ENCODE measurements around the gene SPIRE1.

The SPIRE1 gene

GRCh38 chr18:12657684-12658425, at the start of gene SPIRE1:
Gene SPIRE1, minus strand, starts transcription at chr18:12658107. Its CDS starts 241 bp downstream, at chr18:12657866.
- peak; percentile 52 for DNase-seq (ENCODE audit: low spot score)

DNA sequence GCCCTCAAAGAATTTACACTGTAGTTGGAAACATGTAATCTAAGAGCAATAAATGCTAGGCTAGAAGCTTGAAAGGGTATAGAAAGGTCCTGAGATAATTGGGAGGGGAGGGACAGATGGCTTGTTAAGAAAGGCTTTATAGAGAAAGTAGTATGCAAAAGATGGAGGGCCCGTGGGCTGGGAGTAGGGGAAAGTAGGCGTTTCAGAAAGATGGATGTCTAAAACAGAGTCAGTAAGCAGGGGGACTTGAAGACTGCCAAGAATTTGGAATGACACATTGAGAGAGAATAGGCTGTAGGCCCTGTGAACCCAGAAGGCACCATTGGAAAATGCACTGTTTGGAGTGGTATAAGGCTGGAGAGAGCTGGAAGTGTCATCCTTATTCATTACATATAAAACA, 45.8 kb upstream of the SPIRE1 start:
- no peak for DNase-seq (ENCODE audit: low spot score)

GRCh38 chr18:12703096-12703567, 45.2 kb upstream of the SPIRE1 start:
- DNase-seq (ENCODE audit: low spot score) = no peak

DNA sequence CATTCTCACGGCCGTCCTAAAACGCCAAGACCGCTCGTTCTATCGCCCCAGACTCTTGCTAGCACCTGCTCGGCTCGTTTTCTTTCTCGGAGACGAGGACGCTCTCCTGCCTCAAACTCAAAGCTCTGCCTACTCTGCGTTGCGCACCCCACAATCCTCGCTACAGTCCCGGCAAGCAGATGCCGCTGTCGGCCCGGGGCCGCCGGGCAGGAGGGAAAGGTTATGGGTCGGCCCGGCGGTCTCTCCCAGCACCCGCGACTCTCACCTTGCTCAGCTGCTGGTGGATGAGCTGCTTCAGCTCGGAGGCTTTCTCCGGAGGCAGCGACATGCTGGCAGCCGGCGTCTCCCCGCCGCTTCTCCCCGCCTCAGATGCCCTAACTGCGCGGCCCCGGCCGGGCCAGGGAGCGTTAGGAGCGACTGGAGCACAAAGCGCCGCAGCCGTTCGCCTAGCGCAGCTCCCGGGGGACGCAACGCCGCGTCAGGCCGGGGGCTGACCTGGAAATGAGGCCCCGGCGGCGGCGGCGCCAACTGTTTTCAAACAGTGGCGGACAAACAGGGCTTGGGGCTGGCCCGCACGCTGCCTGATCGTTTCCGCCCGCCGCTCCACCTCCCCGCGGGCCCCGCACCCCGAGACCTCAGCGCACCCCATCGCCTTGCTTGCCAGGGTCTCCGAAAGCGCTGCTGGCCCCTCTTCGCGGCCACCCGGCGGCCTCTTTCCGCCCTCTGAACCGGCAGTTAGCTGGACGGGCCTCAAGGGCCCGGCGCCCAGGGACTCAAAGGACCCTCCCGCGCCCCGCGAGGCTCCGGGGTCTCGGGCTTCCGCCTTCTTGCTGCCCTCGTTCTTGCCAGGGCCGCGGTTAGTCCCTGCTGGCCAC, 44.6 kb upstream of the SPIRE1 start, which contains the start of the genes CEP76 and PSMG2:
Gene CEP76, minus strand, starts transcription at position 503 of the 875 bp plus-strand sequence. Its CDS starts 175 bp downstream, at position 328.
Gene PSMG2, plus strand, starts transcription at position 822 of the 875 bp plus-strand sequence. CDS start 66 bp downstream, outside the sequence.
- DNase-seq (ENCODE audit: low spot score) = peak; percentile 79

DNA sequence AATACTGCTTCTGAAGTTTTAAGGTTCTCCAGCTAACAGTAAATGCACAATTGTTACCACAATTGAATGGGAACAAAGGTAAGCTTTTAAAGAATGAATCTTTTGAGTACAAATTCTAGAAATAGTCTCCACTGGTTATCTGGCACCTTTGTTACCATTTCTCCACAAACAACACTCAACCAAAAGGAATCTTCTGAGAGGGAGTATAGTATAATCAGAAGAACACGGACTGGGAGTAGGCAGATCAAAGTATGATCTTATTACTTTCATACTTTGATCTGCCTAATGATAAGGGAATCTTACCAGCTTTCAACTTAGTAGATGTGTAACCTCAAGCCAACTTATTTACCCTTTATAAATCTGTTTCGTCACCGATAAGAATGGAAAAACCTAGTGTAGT, 43.3 kb upstream of the SPIRE1 start:
- no peak for DNase-seq (ENCODE audit: low spot score)

DNA sequence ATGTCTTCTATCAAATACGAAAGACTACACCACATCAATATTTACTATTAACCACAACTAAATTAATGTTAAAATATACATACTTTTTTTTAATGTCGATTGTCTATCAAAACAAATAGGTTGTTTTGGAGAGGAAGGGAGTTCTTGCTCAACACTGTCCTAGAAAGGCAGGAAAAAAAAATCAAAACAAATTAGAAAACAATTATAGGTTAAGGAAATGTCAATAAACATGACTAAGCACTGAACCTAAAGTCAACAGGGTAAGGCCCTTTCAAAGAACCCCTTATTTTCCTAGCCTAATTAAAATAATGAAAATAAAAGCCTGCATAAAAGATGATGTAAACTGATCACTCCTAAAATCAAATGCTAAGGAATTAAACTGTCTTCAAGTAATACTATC, 41.8 kb upstream of the SPIRE1 start:
- DNase-seq (ENCODE audit: low spot score) = no peak

DNA sequence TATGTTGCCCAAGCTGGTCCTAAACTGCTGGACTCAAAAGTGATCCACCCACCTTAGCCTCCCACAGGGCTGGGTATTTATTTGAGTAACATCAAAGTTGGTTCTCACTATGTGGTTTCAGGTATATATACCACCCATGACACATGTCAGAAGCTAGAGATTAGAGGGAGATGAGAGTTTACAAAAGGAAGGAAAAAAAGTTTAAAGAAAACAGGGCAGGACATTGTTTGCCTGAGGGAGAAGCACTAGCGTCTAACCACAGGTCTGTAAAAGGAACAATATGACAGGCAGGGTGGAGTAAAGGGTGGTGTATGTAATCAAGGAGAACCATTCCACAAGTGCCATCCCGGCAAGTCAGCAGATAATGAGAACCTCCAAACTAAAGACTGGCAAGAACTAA, 36.1 kb upstream of the SPIRE1 start:
- DNase-seq (ENCODE audit: low spot score) = no peak

- DNase-seq (ENCODE audit: low spot score) = no peak
These were observed 34.3 kb upstream of the SPIRE1 start for GRCh38 chr18:12692206-12692605.

DNA sequence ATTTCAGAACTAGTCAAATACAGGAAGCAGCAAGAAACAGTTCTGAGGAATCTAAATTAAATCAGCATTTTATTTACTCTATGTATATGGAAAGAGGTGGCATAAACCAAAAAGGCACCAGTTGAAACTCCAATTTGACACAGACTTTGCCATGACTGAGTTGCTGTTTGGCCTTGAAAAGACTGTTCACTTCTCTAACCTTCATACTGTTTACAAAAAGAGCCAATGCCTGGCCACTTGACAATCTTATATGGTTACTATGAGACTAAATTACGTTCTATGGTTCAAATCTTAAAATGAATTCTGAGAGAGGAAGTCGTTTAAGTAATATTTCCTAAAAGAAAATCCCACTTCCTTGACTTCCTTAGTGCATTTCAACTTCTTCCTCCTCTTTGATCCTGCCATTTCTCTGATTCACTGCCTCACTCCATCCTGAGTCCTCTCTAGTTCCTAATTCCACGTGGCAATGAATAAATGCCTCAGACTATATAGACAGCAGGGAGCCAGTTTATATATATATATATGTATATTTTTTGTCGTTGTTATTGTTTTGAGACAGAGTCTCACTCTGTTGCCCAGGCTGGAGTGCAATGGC, 31.4 kb upstream of the SPIRE1 start:
- no peak for DNase-seq (ENCODE audit: low spot score)

DNA sequence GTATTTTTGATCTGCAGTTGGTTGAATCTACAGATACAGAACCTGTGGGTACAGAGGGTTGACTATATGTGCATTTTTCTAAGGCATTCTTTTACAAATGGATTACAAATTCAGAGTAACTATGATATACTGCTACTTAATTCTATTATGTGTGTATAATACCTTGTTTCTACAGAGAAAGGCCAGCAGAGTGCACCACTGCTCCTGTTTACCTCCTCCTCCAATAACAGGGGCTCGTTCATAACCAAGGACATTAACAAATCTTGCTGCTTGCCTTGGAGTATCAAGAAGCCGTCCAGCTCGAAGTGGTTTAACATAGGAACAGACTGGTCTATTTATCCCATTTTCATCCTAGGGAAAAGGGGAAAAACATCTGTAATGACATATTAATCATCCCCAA, 28.2 kb upstream of the SPIRE1 start:
- no peak for DNase-seq (ENCODE audit: low spot score)

- DNase-seq (ENCODE audit: low spot score) = peak; percentile 46
These were observed 21.4 kb upstream of the SPIRE1 start for GRCh38 chr18:12679183-12679786.

DNA sequence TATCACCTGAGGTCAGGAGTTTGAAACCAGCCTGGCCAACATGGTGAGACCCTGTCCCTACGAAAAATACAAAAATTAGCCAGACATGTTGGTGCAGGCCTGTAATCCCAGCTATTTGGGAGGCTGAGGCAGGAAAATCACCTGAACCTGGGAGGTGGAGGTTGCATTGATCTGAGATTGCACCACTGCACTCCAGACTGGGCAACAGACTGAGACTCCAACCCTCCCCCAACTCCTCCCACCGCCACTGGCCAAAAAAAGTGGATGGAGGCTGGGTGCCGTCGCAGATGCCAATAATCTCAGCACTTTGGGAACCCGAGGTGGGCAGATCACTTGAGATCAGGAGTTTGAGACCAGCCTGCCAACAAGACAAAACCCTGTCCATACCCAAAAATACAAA, 10.1 kb upstream of the SPIRE1 start:
- no peak for DNase-seq (ENCODE audit: low spot score)

GRCh38 chr18:12659904-12660605, 2.1 kb upstream of the SPIRE1 start:
- DNase-seq (ENCODE audit: low spot score) = peak; percentile 81

GRCh38 chr18:12658426-12659138, 675 bp upstream of the SPIRE1 start:
- DNase-seq (ENCODE audit: low spot score) = peak; percentile 42

DNA sequence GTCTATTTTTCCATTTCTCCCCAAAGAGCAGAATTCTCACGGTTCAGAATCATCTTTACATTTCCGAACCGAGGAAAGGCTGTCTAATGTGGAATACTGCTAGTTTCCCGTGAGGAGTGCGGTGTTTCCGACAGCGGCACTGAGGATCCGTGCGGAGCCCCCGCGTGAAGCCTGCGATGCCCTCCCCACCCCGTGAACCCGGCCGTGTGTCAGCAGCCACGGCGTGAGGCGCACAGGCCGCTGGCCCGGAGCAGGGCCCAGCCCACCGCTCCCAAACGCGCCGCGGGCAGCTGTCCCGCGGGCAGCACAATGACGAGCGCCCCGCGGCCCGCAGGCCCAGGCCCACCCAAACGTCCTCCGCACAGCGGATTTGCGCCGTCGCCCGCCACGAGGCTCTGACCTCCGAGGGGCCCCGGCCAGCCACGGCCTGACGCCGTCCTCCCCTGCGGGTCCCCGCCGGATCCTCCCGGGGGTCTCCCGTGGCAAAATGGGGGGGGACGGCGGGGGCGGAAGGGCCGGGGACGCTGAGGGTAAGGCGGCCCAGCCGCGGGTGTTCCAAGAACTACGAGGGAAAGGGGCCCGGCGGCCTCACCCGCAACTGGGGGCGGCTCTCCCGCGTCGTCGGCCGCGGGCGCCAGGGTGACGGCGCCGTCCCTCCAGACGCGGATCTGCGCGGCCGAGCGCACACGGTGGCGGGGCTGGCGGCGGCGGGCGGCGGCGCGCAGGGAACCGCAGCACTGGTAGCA, 796 bp downstream of the SPIRE1 start:
- DNase-seq (ENCODE audit: low spot score) = peak; percentile 20

DNA sequence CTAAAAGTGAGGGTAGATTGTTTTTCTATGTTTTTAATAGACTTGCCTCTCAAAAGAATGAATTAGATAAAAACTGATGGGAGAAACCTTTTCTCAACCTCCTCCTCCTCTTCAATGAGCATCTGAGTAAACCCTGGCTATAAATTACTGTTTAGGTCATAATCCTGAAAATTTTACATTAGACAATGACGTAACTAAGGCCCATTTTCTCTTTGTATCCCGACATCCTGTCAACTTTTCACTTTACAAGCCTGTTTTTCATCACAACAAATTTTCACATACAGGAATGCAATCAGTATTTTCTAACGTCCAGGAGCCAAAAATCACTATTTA, 1.3 kb downstream of the SPIRE1 start:
- peak; percentile 33 for DNase-seq (ENCODE audit: low spot score)

DNA sequence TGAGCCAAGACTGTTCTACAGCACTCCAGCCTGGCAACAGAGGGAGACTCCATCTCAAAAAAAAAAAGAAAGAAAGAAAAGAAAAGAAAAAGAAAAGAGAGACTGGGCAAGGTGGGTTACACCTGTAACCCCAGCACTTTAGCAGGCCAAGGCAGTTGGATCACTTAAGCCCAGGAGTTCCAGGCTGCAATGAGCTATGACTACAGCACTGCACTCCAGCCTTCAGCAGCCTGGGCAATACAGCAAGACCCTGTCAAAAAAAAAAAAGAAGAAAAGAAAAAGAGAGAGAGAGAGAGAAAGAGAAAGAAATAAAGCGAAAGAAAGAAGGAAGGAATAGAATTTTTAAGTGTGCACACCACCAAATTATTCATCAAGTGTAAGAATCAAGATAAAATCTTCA, 2.9 kb downstream of the SPIRE1 start:
- DNase-seq (ENCODE audit: low spot score) = no peak

- peak; percentile 83 for DNase-seq (ENCODE audit: low spot score)
These were observed 5.0 kb downstream of the SPIRE1 start for GRCh38 chr18:12652861-12653401.

GRCh38 chr18:12651651-12652050, 6.3 kb downstream of the SPIRE1 start:
- DNase-seq (ENCODE audit: low spot score) = peak; percentile 70

GRCh38 chr18:12647773-12648172, 10.1 kb downstream of the SPIRE1 start:
- no peak for DNase-seq (ENCODE audit: low spot score)
